MM.1S (cell line): ENCODE results near the gene TPSD1.

ENCODE experiments used
- EZH2 ChIP-seq: fragments of 300-600 bp; sonication (generic); optimal IDR thresholded peaks from 2 replicates; pipeline ENCODE3; 2017; ENCODE audit warnings: low read depth, mild to moderate bottlenecking, antibody characterized with exemption, low read length, mixed read lengths
- TF ChIP-seq, protein P1 (sequence below): fragments of 300-600 bp; sonication (generic); IDR thresholded peaks from 2 replicates; pipeline ENCODE4 v1.5.1; 2016; ENCODE audit warnings: antibody characterized with exemption, low read length, mixed read lengths

DNA sequence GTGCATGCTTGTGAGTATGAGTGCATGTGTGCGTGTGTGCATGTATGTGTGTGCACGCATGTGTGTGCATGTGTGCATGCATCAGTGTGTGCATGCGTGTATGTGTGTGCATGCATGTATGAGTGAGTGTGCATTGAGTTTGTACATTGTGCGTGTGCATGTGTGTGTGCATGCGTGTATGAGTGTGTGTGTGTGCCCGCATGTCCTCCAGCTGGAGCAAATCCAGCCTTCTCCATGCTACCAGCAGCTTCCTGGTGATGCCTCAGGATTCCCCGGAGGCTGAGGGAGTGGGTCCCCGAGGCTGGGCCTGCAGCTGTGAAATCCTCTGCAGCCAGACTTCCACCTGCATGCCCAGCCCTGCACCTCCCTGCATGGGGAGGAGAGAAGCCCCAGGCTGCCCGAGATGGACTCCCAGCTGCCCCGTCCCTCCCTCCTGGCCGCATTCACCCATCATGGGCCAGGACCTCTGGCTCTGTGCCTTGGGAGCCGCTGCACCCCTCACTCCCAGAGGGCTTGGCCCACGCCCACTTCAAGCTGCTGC lies 9.3 kb downstream of the TPSD1 start:
- TF ChIP-seq, protein P1, sequence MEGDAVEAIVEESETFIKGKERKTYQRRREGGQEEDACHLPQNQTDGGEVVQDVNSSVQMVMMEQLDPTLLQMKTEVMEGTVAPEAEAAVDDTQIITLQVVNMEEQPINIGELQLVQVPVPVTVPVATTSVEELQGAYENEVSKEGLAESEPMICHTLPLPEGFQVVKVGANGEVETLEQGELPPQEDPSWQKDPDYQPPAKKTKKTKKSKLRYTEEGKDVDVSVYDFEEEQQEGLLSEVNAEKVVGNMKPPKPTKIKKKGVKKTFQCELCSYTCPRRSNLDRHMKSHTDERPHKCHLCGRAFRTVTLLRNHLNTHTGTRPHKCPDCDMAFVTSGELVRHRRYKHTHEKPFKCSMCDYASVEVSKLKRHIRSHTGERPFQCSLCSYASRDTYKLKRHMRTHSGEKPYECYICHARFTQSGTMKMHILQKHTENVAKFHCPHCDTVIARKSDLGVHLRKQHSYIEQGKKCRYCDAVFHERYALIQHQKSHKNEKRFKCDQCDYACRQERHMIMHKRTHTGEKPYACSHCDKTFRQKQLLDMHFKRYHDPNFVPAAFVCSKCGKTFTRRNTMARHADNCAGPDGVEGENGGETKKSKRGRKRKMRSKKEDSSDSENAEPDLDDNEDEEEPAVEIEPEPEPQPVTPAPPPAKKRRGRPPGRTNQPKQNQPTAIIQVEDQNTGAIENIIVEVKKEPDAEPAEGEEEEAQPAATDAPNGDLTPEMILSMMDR = no peak
- no peak for TF ChIP-seq EZH2
